Activated CD4-positive, alpha-beta T cell treated with anti-CD3 and anti-CD28 coated beads for 48 hours (primary cell): ENCODE data around the gene ZG16.

Experiments used
- DNase-seq: peaks from one replicate; pipeline ENCODE4 v3.0.0-alpha.2; 2020

Gene ZG16

DNA sequence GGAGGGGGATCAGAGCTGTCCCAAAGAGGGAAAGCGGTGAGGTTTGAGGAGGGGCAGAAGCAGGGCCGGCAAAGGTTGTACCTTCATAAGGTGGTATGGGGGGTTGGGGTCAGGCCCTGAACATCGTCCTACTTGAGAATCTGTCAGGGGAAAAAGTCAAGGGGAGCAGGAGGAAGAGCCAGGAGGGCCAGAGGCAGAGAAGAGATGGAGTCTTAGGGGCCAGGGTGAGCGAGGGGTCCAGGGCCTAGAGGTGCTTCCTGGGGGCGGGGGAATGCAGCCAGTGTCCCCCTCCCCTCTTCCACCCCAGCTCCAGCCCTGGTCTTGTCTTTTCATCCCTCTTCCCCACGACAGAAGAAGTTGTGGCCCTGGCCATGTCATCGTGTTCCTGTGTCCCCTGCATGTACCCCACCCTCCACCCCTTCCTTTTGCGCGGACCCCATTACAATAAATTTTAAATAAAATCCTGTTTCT lies 32.7 kb downstream of the ZG16 start:
- DNase-seq, result no peak

GRCh38 chr16:29811170-29811895 lies 33.3 kb downstream of the ZG16 start:
- peak; percentile 86 for DNase-seq

GRCh38 chr16:29811896-29812665 lies 34.0 kb downstream of the ZG16 start, which contains the start of gene PRRT2:
Gene PRRT2 (plus strand): TSS chr16:29812193. CDS start chr16:29813055, 862 bp downstream.
- peak; percentile 66 for DNase-seq

DNA sequence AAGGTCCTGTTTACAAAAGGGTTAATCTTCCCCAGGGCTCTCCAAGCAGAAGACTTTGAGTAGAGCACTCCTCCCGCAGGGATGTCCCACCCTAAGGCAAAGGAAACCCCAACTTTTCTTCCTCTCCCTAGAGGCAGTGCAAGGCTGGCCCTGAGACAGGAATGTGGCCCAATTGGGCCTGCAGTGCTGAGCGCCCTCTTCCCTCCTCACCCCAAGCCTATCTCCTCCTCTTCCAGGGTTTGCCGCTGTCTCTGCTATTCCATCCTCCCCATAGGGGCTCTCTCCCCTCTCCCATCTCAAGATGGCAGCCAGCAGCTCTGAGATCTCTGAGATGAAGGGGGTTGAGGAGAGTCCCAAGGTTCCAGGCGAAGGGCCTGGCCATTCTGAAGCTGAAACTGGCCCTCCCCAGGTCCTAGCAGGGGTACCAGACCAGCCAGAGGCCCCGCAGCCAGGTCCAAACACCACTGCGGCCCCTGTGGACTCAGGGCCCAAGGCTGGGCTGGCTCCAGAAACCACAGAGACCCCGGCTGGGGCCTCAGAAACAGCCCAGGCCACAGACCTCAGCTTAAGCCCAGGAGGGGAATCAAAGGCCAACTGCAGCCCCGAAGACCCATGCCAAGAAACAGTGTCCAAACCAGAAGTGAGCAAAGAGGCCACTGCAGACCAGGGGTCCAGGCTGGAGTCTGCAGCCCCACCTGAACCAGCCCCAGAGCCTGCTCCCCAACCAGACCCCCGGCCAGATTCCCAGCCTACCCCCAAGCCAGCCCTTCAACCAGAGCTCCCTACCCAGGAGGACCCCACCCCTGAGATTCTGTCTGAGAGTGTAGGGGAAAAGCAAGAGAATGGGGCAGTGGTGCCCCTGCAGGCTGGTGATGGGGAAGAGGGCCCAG lies 34.9 kb downstream of the ZG16 start:
- no peak for DNase-seq

- DNase-seq, result no peak
Observed at GRCh38 chr16:29813644-29814562, 35.8 kb downstream of the ZG16 start.

- DNase-seq, result no peak
Observed at GRCh38 chr16:29814592-29814991, 36.5 kb downstream of the ZG16 start.

GRCh38 chr16:29815032-29815721 lies 37.1 kb downstream of the ZG16 start:
- DNase-seq, result peak; percentile 72

DNA sequence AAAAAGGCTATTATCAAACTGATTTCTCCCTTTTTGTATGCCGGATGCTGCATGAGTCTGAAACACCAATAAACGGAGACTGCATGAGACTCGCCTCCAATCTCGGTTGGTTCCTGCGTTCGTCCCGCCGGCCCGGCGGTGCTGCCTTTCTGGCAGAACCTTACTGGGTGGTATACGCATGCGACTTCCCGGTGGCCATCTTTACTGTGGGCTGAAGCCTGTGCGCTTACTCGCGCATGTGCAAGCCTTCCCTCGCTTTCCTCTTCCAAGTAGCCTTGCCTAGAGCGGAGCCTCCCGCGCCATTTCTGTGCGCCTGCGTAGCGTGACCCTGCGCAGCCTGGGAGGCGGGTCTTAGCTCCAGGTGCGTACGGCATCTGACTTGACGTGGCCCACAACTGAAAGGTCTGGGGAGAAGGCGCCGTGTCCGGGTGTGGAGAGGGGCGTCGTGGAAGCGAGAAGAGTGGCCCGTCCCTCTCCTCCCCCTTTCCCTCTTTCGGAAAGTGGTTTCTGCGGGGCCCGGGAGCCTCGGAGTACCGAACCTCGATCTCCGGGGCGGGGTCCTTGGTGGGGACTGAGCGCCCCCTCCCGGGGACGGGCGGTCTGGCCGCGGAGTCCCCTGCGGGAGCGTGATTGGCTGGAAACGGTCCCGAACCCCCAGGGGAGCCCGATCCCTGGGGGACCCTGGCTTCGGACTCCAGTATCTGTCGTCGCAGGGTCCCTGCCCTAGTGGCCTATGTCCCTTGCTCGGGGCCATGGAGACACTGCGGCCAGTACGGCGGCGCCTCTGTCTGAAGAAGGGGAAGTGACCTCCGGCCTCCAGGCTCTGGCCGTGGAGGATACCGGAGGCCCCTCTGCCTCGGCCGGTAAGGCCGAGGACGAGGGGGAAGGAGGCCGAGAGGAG lies 38.0 kb downstream of the ZG16 start, which contains the start of gene PAGR1:
PAGR1 (plus strand) TSS at position 360 of the 901 bp plus-strand sequence; CDS start at position 734, 374 bp downstream.
- peak; percentile 99 for DNase-seq

- DNase-seq, result peak; percentile 84
Observed at GRCh38 chr16:29816694-29817441, 38.8 kb downstream of the ZG16 start.

DNA sequence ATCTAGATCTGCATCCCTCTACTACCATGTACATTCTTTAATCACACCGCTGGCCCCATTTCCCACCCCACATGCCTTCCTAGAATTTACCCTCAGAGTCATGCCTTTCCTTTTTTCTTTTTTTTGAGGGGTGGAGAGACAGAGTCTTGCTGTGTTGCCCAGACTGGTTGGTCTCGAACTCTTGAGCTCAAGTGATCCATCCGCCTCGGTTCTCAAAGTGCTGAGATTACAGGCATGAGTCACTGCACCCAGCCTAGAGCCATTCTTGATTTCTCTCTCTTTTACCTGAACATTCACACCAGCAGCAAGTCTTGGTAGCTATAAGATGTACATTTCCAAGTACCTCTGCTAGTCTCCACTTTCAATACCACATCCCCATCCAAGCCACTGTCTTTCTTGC lies 40.0 kb downstream of the ZG16 start:
- DNase-seq, result no peak

GRCh38 chr16:29819506-29819905 lies 41.5 kb downstream of the ZG16 start:
- DNase-seq, result no peak

DNA sequence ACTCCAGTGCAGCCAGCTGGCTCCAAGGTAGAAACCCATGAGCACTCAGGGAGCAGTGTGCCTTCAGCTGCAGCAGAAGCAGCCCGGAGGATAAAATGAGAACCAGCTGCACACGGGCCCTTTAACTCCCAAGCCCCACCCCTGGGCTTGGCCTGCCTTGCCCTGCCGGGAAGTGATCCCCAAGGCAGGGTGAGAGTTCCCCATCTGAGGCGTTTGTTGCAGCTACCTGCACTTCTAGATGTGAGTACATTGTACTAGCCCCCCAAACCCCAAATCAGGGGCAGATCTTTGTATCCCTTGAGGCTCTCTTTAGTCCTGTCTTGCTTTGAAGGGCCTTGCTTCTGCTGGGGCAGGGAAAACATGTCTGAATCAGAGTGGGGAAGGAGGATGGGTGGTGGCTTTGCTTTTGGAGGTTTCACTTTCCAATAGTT lies 42.2 kb downstream of the ZG16 start, which contains the start of gene MVP:
MVP (plus strand) TSS at position 192 of the 431 bp plus-strand sequence. CDS start 10,088 bp downstream, outside the sequence.
- DNase-seq, result peak; percentile 72

GRCh38 chr16:29820730-29821642 lies 42.9 kb downstream of the ZG16 start:
- DNase-seq, result peak; percentile 71

DNA sequence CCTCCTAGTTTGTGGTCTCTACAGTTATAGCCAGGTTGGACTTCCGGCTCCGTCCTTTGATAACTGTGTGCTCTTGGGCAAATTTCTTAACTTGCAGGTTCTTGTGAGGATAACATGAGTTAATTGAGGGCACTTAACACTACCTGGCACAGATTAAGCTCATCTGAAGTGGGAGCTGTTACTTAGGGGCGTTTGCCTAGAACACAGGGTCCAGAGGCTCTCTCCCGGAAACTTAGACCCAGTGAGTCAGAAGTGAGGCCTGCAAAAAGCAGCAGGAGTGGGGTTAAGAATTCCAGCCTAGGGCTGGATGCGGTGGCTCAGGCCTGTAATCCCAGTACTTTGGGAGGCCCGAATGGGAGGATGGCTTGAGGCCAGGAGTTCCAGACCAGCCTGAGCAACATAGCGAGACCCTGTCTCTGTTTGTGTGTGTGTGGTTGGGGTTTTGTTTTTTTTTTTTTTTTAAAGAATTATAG lies 43.6 kb downstream of the ZG16 start:
- DNase-seq, result no peak

DNA sequence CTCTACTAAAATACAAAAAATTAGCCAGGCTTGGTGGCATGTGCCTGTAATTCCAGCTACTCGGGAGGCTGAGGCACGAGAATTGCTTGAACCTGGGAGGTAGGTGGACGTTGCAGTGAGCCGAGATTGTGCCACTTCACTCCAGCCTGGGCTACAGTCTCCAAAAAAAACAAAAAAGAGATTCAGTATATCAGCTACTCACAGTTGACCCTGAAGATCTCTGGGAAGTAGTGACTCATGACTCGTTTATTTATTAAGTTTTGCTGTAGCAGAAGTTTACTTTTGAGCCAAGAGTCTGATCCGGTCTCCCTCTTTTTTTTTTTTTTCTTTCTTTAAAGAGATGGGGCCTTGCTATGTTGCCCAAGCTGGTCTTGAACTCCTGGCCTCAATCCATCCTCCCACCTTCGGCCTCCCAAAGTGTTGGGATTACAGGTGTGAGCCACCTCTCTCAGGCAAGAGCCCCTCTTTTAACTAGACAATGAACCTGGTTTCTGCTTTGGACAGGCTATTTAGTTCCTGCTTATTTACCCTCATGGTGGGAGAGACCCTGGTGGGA lies 46.6 kb downstream of the ZG16 start:
- no peak for DNase-seq

DNA sequence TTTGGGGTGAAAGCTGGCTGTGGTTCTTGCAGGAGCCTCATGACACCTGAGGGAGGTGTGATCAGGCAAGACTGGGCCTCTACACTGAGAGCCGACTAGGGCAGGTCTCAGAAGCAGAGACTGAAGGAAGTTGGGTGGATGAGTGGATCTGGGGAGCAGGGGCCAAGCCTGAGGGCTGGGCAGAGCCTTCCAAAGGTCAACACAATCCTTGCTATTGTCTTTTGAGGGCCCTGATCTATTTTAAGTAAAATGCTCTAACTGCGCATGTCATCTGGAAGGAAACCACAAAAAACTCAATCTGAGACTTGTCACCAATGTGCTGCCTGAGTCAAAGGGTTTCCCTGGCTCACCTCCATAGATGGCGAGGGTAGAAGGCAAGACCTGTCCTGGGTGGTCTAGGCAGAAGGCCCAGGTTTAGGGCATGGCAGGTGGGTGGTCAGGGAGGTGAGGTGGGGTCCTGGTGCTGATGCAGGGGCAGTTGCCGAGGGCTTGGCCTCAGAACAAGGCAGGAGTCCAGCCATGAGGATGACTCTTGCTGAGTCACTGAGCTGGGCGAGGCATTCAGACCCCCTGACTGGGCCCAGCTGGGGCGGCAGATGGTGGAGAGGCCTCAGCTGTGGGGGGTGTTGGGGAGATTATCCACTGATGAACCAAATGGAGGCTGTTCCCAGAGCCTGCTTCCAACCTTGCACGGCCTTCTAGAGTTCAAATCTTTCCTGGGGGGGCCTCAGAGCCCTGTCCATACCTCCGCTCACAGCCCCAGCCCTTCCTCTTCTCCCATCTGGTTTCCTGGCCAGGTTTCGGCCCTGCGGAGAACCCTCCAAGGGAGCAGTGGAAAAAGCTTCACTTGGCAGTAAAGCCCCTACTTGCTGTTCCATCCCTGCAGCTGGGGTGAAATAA lies 47.3 kb downstream of the ZG16 start:
- peak; percentile 65 for DNase-seq
